ENCODE results near the gene ARID3B.

- TF ChIP-seq CTCF (conservative IDR thresholded peaks at IDR 0.05; ENCODE audit: low read length) (no peak), EZH2phosphoT487 (IDR thresholded peaks at IDR 0.05; ENCODE audit: borderline replicate concordance, low read depth, low read length) (no peak)
Observed at GRCh38 chr15:74598126-74598842, 57.3 kb downstream of the ARID3B start.
